ENCODE results near the gene TMEM273.

TMEM273 gene

DNA sequence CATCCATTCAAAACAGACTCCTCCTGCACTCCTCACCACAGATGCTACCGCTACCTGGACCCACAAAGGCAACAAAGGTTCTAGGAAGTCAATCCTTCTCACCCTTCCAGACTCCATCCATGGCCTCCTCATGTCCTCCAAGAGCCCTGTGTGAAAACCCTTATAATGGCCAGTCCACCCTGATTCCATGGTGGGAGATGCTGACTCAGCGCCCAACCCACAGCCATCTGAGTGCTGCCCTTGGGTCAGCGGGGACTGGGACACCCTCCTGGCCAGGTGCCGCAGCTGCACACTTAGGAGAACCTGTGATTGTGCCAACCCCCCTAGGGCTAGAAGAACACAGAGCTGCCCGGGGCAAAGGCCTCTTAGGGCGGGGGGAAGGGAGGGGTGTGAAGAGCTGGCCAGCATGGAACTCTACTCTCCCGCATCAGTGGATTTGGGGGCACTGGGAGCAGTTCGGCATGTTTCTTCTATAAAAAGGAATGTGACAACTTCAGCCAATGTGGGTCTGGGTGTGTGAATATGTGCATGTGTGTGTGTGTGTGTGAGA lies 25.4 kb downstream of the TMEM273 start:
- no peak for DNase-seq

GRCh38 chr10:49162063-49162462 lies 26.1 kb downstream of the TMEM273 start:
- no peak for DNase-seq

DNA sequence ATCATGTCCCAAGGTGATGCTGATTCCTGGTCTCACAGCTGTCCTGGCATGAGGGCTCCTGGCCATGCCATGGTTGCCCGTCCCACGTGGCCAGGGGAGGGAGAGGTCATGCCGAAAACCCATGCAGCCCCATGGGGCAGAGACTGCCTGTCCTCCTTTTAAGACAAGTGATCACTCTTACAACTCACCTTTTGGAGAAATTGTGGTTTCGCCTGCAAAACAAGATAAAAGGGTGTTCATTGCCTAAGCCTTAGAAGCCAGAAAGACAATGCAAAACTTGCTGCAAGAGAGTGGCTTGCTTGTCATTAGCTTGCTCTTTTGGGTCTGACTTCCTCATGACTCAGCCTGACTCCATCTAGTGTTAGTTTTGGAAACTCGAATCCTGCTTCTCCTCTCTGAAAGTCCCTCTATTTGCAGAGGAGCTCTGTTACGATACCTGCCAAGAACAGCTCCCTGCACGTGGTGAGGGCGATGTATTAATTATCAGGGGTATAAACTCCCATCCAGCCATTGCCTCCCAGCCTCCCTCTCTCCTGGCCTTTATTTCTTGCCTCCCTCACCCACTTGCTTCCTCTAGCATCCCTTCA lies 26.7 kb downstream of the TMEM273 start:
- DNase-seq, result no peak

GRCh38 chr10:49160814-49161213 lies 27.4 kb downstream of the TMEM273 start:
- no peak for DNase-seq

DNA sequence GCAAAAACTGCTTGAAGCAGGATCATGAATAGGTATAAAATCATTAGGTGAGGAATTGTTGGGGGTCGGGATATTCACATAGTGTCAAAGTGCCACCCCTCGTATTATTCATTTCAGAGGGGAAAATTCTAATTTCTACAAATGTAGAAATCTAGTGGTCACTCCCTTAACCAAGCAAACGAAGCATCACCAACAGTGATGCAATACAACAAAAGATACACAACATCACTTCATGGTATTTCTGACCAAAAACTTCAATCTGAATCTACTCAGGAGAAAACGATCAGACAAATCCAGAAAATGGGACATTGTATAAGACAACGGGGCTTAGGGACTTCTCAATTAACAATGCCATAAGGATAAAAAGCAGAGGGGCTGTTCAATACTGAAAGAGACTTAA lies 28.1 kb downstream of the TMEM273 start:
- no peak for DNase-seq

DNA sequence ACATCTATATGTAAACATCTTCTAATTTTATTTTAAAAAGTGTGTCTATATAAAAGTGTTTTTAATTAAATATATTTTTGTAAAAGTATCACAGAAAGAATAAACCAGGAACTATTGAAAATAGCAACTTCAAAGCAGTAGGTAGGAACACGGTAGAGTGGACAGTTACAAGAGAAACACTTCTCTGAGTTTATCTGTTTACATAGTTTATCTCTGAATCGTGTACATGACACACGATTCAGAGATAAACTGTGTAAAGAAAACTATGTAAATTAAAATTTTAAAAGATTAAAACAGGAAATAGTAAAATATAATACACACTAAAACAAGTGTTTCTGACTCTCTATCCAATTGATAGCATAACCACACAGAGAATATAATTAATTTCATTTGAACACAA lies 29.3 kb downstream of the TMEM273 start:
- DNase-seq, result no peak

DNA sequence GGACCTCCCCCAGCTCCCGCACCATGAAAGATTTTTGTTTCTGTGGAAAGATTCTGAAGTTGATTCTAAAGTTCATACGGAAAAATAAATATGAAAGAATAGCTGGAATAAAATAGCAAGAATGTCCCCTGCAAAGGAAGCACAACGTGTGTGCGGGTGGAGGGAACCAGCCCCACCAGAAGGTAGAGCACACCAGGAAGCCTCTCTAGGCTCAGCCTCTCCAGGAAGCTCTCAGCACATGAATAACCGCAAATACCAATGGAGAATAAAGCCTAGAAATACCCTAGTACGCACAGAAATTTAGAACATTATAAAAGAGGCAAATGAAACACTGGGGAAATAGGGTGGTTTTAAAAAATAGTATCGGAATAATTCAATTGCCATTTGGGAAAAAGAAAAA lies 29.8 kb downstream of the TMEM273 start:
- DNase-seq, result no peak

GRCh38 chr10:49157229-49157628 lies 31.0 kb downstream of the TMEM273 start:
- DNase-seq, result no peak

- no peak for DNase-seq
These were observed 33.5 kb downstream of the TMEM273 start for GRCh38 chr10:49154641-49155040.

DNA sequence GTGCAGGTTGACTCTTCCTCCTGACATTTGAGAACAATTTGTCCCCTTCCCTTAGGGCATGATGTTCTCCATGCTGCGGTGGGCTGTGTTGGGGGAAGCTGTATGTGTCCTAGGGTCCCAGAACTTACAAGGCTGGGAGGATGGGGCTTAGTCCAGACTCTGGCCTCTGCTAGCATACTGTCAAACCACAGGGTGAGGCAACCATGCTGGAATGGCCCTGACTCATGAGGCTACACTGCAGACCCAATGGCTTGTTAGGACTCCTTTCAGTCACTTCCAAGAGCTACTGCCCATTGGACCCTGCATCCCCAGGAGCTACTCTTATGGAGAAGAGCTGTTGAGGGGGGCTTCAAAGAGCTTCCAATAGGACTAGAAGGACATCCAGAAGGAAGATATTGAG lies 34.2 kb downstream of the TMEM273 start:
- DNase-seq, result no peak

GRCh38 chr10:49153115-49153514 lies 35.1 kb downstream of the TMEM273 start:
- DNase-seq, result no peak

DNA sequence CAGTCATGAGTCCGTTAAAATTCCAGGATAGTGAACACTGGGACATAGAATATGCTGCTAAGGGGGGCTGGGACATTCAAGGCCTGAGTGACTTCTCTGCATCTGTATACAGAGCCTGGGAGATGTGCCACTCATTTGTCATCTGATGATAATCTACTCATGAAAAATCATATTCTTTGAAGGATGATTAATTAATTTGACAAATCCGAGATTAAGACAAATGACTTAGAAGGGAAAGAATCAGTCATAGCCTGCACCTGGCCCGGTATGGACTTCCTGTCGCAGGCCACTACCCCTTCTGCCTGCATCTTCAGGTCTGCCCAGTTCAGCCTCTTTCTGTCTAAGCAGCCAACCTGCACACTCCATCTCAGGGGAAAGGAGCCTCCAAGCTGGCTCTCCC lies 35.5 kb downstream of the TMEM273 start:
- DNase-seq, result no peak

GRCh38 chr10:49152037-49152436 lies 36.2 kb downstream of the TMEM273 start:
- DNase-seq, result no peak

DNA sequence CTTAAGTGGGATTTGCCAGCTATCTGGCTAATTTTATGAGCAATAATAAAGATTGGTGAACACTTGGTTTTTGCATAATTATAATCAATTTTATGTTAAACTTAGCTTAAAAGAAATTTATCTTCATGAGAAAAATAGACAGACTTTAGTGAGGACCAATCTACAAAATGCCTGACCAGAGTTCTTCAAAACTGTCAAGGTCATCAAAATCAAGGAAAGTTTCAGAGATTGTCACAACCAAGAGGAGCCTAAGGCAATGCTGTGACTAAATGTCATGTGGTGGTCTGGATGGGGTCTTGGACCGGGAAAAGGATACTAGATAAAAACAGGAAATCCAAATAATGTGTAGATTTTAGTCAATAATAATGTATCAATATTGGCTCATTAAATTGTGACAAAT lies 36.7 kb downstream of the TMEM273 start:
- DNase-seq, result no peak

GRCh38 chr10:49151025-49151445 lies 37.2 kb downstream of the TMEM273 start:
- no peak for DNase-seq

GRCh38 chr10:49150426-49150825 lies 37.8 kb downstream of the TMEM273 start:
- DNase-seq, result no peak

DNA sequence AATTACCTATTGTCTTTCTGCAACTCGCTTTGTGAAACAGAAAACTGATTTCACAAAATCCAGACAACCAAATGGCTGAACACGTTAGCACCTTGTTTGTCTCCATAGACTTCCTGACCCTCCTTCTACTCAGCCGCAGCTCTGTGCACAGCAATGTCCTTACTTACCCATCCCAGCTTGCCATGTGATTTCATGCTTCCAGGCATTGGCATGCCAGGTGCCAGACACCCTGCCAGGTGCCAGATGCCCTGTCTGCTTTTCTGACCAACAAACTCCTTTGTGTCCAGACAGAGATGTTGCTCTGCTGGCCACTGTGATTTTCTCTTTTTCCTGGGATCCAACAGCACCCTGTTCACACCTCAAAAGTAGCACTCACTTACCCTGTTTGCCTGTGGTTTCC lies 38.3 kb downstream of the TMEM273 start:
- DNase-seq, result no peak

GRCh38 chr10:49144058-49144720 lies 44.0 kb downstream of the TMEM273 start:
- DNase-seq, result no peak

DNA sequence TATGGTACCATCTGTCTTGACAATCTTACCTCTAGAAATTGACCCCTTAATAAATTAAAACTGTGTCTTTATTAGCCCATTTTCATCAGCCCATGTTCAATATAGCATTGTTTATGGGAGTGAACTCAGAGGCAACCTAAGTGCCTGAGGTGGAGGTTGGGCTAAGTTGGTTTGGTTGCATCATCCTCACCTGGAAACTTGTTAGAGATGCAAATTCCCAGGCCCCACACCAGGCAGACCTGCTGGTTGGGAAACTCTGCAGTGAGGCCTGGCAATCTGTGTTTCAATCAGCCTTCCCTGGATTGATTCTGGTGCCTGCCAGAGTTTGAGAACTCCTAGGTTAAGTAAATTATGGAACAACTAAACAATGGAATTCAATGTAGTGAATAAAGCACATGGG lies 44.9 kb downstream of the TMEM273 start:
- no peak for DNase-seq

- DNase-seq, result no peak
These were observed 46.5 kb downstream of the TMEM273 start for GRCh38 chr10:49141541-49142332.

GRCh38 chr10:49140304-49141177 lies 47.6 kb downstream of the TMEM273 start:
- DNase-seq, result no peak

- no peak for DNase-seq
These were observed 48.4 kb downstream of the TMEM273 start for GRCh38 chr10:49139846-49140195.
